Esophagus muscularis mucosa (tissue), 3 donors: Measurements from ENCODE around the gene BCAS3.

Experiments used
- CTCF ChIP-seq, 3 experiments: fragments of 200-600 bp in 2 of 3; fragments of 450-650 bp in 1 of 3; sonication (generic) in 2 of 3; IDR thresholded peaks; one replicate each; pipeline ENCODE4 v1.5.1; 2017 to 2019; ENCODE audit warnings: antibody characterized with exemption in 3 of 3, mild to moderate bottlenecking in 2 of 3, moderate library complexity in 1 of 3
- EP300 ChIP-seq: sonication (generic); formaldehyde crosslinking; IDR thresholded peaks from one replicate; pipeline ENCODE4 v1.6.1; 2017; ENCODE audit warnings: antibody characterized with exemption

- TF ChIP-seq CTCF (IDR thresholded peaks at IDR 0.05), result no peak
- no peak for TF ChIP-seq EP300
These were observed 578.0 kb downstream of the BCAS3 start for GRCh38 chr17:61255647-61256046.
